Activated CD4-positive, alpha-beta T cell treated with anti-CD3 and anti-CD28 coated beads, Interleukin-2, amount 10 ng/mL, durations not matched to agents 7 days and 5 days (primary cell): Measurements from ENCODE around the gene ADARB1. TPM values are rescaled to one million over a fixed set of nuclear protein-coding genes. Genes with fewer than 3 reads are reported as not detected.

Source experiments
- CTCF ChIA-PET: fragments of 350-600 bp; sonication (Branson Sonifier 250); formaldehyde crosslinking; loops from one replicate; lab custom pipeline; 2021; ENCODE audit warnings: antibody characterized with exemption; lab: Charles Lee
- POLR2A ChIA-PET: fragments of 350-600 bp; sonication (Branson Sonifier 250); formaldehyde crosslinking; loops from one replicate; lab custom pipeline; 2021; ENCODE audit warnings: antibody characterized with exemption; lab: Charles Lee
- DNase-seq: peaks from one replicate; pipeline ENCODE4 v3.0.0-alpha.2; 2020
- H3K27ac Mint-ChIP-seq: one replicate; pipeline ENCODE4 v1.8.0; 2021; ENCODE audit warnings: mild to moderate bottlenecking, moderate library complexity, mixed read lengths
- H3K27me3 Mint-ChIP-seq: one replicate; pipeline ENCODE4 v1.8.0; 2021; ENCODE audit warnings: mixed read lengths
- H3K36me3 Mint-ChIP-seq: one replicate; pipeline ENCODE4 v1.8.0; 2021; ENCODE audit warnings: low read depth, mixed read lengths
- H3K4me1 Mint-ChIP-seq: one replicate; pipeline ENCODE4 v1.8.0; 2021; ENCODE audit warnings: mixed read lengths
- H3K4me3 Mint-ChIP-seq: one replicate; pipeline ENCODE4 v1.8.0; 2021; ENCODE audit warnings: mild to moderate bottlenecking, moderate library complexity, mixed read lengths
- H3K9me3 Mint-ChIP-seq: one replicate; pipeline ENCODE4 v1.8.0; 2021; ENCODE audit warnings: mixed read lengths
- total RNA-seq, 2 experiments: library from RNA; stranded (reverse); gene quantifications; one replicate each; pipeline ENCODE4 v1.2.3, GENCODE V29; 2021

Gene ADARB1
- total RNA-seq, 2 experiments from 2014 or later: 43.3 to 45.4 TPM

- no peaks in the 10 kb centered on the region for H3K27me3 Mint-ChIP-seq
- no peak for DNase-seq
- H3K27ac Mint-ChIP-seq: no peak overlapping the region
- peaks cover 12% of the 10 kb centered on the region for H3K36me3 Mint-ChIP-seq
- no peaks in the 10 kb centered on the region for H3K9me3 Mint-ChIP-seq
- CTCF ChIA-PET: no interaction called here
- H3K4me3 Mint-ChIP-seq: no peak overlapping the region
- POLR2A ChIA-PET: no interaction called here
- H3K4me1 Mint-ChIP-seq: no peaks in the 10 kb centered on the region
These were observed 103.8 kb downstream of the ADARB1 start for GRCh38 chr21:45178070-45178608.

GRCh38 chr21:45178971-45179370 is 104.6 kb downstream of the ADARB1 start:
- no peak overlapping the region for H3K4me3 Mint-ChIP-seq
- peaks cover 12% of the 10 kb centered on the region for H3K36me3 Mint-ChIP-seq
- ChIA-PET POLR2A (no interaction called here), CTCF (no interaction called here)
- H3K27me3 Mint-ChIP-seq: no peaks in the 10 kb centered on the region
- H3K27ac Mint-ChIP-seq: no peak overlapping the region
- H3K9me3 Mint-ChIP-seq: no peaks in the 10 kb centered on the region
- no peak for DNase-seq
- no peaks in the 10 kb centered on the region for H3K4me1 Mint-ChIP-seq

DNA sequence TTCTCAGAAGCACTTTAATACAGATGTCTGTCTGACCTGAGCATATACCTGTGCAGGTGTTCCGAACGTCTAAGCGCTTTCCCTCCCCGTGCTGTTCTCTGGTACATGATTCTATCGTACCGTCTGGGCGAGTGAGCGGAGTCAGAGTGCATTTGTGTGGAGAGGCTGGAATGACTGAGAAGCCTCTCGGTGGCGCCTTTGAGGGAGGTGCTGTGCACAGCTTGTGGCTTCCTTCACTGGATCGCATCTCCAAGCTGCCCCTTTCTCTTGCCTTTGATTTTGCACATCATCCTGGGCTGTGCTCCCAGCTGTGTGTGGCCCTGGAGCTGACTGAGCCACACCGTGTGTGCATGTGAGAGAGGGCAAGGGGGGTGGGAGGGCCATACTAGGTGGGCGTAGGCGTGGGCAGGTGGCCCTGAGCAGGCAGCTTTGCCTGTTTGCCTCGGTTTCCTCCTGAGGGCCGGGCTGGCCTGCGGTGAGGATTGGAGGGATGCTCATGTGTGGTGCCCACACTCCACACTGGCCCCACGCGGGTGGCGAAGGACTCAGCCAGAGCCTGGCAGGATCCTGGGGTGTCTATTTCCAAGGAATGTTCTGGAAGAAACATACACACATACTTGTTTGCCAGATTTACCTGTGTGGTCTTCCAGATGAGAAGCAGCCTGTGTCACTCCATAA is 105.3 kb downstream of the ADARB1 start:
- H3K9me3 Mint-ChIP-seq: no peaks in the 10 kb centered on the region
- POLR2A ChIA-PET: no interaction called here
- H3K27ac Mint-ChIP-seq: no peak overlapping the region
- no peak for DNase-seq
- CTCF ChIA-PET: interaction anchor here (0.6 kb wide), 1 partner anchor 43 kb away, joined by 3 read pairs; no protein-coding TSS in a partner anchor
- H3K27me3 Mint-ChIP-seq: no peaks in the 10 kb centered on the region
- H3K4me3 Mint-ChIP-seq: no peak overlapping the region
- H3K4me1 Mint-ChIP-seq: no peaks in the 10 kb centered on the region
- peaks cover 13% of the 10 kb centered on the region for H3K36me3 Mint-ChIP-seq

- Mint-ChIP-seq H3K36me3 (peaks cover 18% of the 10 kb centered on the region), H3K4me3 (no peak overlapping the region), H3K27me3 (no peaks in the 10 kb centered on the region), H3K4me1 (no peaks in the 10 kb centered on the region), H3K9me3 (no peaks in the 10 kb centered on the region), H3K27ac (no peak overlapping the region)
- ChIA-PET POLR2A (no interaction called here), CTCF (interaction anchor here (0.6 kb wide), 1 partner anchor 43 kb away, joined by 3 read pairs; no protein-coding TSS in a partner anchor)
- DNase-seq: no peak
These were observed 105.8 kb downstream of the ADARB1 start for GRCh38 chr21:45180246-45180599.

- ChIA-PET CTCF (no interaction called here), POLR2A (no interaction called here)
- Mint-ChIP-seq H3K9me3 (peaks cover 20% of the 10 kb centered on the region), H3K27ac (no peak overlapping the region), H3K36me3 (peaks cover 38% of the 10 kb centered on the region), H3K4me3 (no peak overlapping the region), H3K27me3 (no peaks in the 10 kb centered on the region), H3K4me1 (no peaks in the 10 kb centered on the region)
- DNase-seq: no peak
These were observed 108.6 kb downstream of the ADARB1 start for GRCh38 chr21:45182958-45183357.

GRCh38 chr21:45183852-45184251 is 109.5 kb downstream of the ADARB1 start:
- no peaks in the 10 kb centered on the region for H3K27me3 Mint-ChIP-seq
- peaks cover 26% of the 10 kb centered on the region for H3K9me3 Mint-ChIP-seq
- H3K4me1 Mint-ChIP-seq: no peaks in the 10 kb centered on the region
- ChIA-PET POLR2A (no interaction called here), CTCF (no interaction called here)
- no peak overlapping the region for H3K4me3 Mint-ChIP-seq
- peaks cover 47% of the 10 kb centered on the region for H3K36me3 Mint-ChIP-seq
- no peak for DNase-seq
- H3K27ac Mint-ChIP-seq: no peak overlapping the region

- Mint-ChIP-seq H3K27ac (no peak overlapping the region), H3K27me3 (no peaks in the 10 kb centered on the region), H3K9me3 (peaks cover 33% of the 10 kb centered on the region), H3K4me1 (no peaks in the 10 kb centered on the region), H3K36me3 (peaks cover 57% of the 10 kb centered on the region), H3K4me3 (no peak overlapping the region)
- ChIA-PET POLR2A (no interaction called here), CTCF (no interaction called here)
- no peak for DNase-seq
These were observed 110.5 kb downstream of the ADARB1 start for GRCh38 chr21:45184869-45185268.

DNA sequence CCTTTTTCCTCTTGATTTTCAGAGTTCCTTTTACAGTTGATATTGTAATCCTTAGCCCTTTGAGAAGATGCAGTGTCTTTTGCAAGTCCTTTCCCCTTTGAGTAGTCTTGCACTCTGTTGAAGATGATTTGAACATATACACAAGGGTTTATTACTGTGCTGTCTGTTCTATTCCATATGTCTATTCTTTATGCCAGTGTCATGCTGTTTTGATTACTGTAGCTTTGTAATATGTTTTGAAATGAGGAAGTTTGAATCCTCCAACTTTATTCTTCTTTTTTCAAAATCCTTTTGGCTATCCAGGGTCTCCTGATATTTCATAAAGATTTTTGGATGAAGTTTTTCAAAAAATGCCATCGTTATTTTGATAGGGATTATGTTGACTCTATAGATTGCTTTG is 112.3 kb downstream of the ADARB1 start:
- H3K9me3 Mint-ChIP-seq: peaks cover 39% of the 10 kb centered on the region
- H3K27ac Mint-ChIP-seq: no peak overlapping the region
- peaks cover 69% of the 10 kb centered on the region for H3K36me3 Mint-ChIP-seq
- no peaks in the 10 kb centered on the region for H3K27me3 Mint-ChIP-seq
- no peaks in the 10 kb centered on the region for H3K4me1 Mint-ChIP-seq
- ChIA-PET CTCF (no interaction called here), POLR2A (no interaction called here)
- no peak for DNase-seq
- H3K4me3 Mint-ChIP-seq: no peak overlapping the region

DNA sequence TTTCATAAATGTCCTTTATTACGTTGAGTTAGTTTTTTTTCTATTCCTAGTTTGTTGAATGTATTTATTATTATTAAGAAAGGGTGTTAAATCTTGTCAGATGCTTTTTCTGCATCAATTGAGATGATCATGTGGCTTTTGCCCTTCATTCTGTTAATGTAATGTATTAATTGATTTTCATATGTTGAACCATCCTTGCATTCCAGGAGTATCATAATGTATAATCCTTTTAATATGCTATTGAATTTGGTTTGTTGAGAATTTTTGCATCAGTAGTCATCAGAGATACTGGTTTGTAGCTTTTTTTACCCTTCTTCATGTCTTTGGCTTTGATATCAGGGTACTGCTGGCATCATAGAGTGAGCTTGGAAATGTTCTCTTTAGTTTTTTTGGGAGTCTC is 113.3 kb downstream of the ADARB1 start:
- Mint-ChIP-seq H3K9me3 (peaks cover 39% of the 10 kb centered on the region), H3K36me3 (peaks cover 76% of the 10 kb centered on the region), H3K4me1 (no peaks in the 10 kb centered on the region), H3K27me3 (no peaks in the 10 kb centered on the region), H3K27ac (no peak overlapping the region), H3K4me3 (no peak overlapping the region)
- DNase-seq: no peak
- ChIA-PET CTCF (interaction anchor here (0.6 kb wide), 1 partner anchor 448 kb away, joined by 3 read pairs; no protein-coding TSS in a partner anchor), POLR2A (interaction anchor here (0.7 kb wide), 1 partner anchor 18 kb away, joined by 3 read pairs; no protein-coding TSS in a partner anchor)

DNA sequence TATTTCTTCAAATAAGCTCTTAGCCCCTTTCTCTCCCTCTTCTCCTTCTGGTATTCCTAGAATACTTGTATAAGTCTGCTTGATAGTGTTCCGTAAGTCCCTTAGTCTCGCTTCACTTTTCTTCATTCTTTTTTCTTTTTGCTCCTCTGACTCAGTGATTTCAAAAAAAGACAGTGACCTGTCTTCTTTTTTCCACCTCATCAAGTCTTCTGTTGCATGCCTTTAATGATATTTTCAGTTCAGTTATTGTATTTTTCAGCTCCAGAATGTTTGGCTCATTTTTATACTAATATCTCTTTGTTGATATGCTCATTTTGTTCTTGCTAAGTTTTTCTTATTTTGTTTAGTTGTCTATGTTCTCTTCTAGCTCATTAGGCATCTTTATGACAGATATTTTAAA is 115.6 kb downstream of the ADARB1 start:
- no peak overlapping the region for H3K27ac Mint-ChIP-seq
- no peak for DNase-seq
- peaks cover 82% of the 10 kb centered on the region for H3K36me3 Mint-ChIP-seq
- ChIA-PET CTCF (interaction anchor here (0.7 kb wide), 1 partner anchor 1077 kb away, joined by 3 read pairs; no protein-coding TSS in a partner anchor), POLR2A (no interaction called here)
- no peaks in the 10 kb centered on the region for H3K4me1 Mint-ChIP-seq
- no peaks in the 10 kb centered on the region for H3K27me3 Mint-ChIP-seq
- H3K4me3 Mint-ChIP-seq: no peak overlapping the region
- H3K9me3 Mint-ChIP-seq: peaks cover 39% of the 10 kb centered on the region

DNA sequence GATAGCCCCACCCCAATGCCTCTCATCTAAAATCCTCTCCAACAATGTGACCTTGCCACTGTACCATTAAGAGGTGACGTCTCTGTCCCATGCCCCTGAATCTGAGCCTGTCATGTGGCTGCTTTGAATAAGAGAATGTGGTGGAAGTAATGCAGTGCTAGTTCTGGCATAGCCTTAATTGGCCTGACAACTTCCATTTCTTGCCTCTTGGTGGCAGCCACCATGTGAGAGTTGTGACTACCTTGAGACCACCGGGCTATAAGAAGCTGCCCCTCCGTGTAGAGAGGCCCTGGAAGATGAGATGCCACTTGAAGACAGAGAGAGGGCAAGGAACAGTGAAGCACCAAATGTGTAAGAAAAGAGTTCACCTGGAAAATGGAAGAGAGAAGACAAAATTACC is 118.0 kb downstream of the ADARB1 start:
- Mint-ChIP-seq H3K4me3 (no peak overlapping the region), H3K4me1 (no peaks in the 10 kb centered on the region), H3K27ac (no peak overlapping the region), H3K9me3 (peaks cover 25% of the 10 kb centered on the region), H3K36me3 (peaks cover 68% of the 10 kb centered on the region), H3K27me3 (no peaks in the 10 kb centered on the region)
- ChIA-PET CTCF (no interaction called here), POLR2A (no interaction called here)
- no peak for DNase-seq

- POLR2A ChIA-PET: no interaction called here
- Mint-ChIP-seq H3K4me3 (no peak overlapping the region), H3K27me3 (no peaks in the 10 kb centered on the region), H3K36me3 (peaks cover 30% of the 10 kb centered on the region), H3K27ac (no peak overlapping the region), H3K9me3 (no peaks in the 10 kb centered on the region), H3K4me1 (peaks cover 9% of the 10 kb centered on the region)
- DNase-seq: no peak
- CTCF ChIA-PET: no interaction called here
These were observed 122.2 kb downstream of the ADARB1 start for GRCh38 chr21:45196620-45197019.

GRCh38 chr21:45199201-45199600 is 124.8 kb downstream of the ADARB1 start:
- Mint-ChIP-seq H3K4me1 (peaks cover 13% of the 10 kb centered on the region), H3K4me3 (no peak overlapping the region), H3K9me3 (no peaks in the 10 kb centered on the region), H3K36me3 (peaks cover 17% of the 10 kb centered on the region), H3K27ac (no peak overlapping the region), H3K27me3 (no peaks in the 10 kb centered on the region)
- CTCF ChIA-PET: no interaction called here
- no peak for DNase-seq
- POLR2A ChIA-PET: no interaction called here
